Gastroesophageal sphincter (tissue), 3 donors: ENCODE results near the gene CMIP.

Experiments
- EP300 ChIP-seq: sonication (generic); formaldehyde crosslinking; IDR thresholded peaks from one replicate; pipeline ENCODE4 v1.6.1; 2017; ENCODE audit warnings: antibody characterized with exemption, mild to moderate bottlenecking
- TF ChIP-seq, protein P1 (sequence below), 4 experiments: fragments of 200-600 bp in 2 of 4; fragments of 450-650 bp in 2 of 4; sonication (generic) in 1 of 4; IDR thresholded peaks; one replicate each; pipeline ENCODE4 v1.5.1; 2017 to 2019; ENCODE audit warnings: antibody characterized with exemption in 4 of 4, mild to moderate bottlenecking in 2 of 4, moderate library complexity in 2 of 4

DNA sequence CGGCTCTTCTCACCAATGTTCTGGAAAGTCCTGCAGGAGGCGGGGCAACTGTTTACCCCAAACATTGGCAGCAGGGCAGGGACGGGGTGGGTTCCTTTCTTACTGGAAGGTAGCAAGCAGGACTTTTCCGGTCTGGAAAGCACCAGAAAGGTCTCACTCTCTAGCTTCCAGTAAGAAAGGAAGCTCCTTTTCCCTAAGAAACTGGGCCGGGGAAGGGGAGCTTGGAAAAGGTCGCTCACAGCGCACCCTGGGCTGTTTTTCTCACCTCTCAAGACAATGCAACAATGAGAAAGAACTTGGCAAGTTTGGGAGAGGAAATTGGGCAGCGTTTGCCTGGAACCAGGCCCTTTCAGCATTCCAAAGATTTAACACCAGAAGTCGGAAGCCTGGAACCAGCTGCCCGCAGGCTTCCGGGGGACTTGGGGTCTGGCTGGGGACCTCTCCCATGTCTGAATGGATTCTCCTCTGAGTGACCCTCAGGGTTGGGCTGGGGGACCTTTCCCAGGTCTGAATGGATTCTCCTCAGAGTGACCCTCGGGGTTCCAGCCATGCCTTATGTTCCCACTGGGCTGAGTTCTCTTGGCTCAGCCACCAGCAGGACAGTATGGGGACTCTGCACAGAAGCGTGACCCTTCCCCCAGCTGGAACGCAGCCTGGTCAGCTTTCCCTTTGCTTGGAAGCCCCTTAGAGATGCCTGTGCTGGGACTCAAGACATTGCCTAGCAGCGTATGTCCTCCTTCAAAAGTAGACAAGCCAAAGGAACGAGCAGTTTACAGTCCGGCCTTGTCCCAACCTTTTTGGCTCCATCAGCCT is 167.9 kb downstream of the CMIP start:
- TF ChIP-seq, protein P1, sequence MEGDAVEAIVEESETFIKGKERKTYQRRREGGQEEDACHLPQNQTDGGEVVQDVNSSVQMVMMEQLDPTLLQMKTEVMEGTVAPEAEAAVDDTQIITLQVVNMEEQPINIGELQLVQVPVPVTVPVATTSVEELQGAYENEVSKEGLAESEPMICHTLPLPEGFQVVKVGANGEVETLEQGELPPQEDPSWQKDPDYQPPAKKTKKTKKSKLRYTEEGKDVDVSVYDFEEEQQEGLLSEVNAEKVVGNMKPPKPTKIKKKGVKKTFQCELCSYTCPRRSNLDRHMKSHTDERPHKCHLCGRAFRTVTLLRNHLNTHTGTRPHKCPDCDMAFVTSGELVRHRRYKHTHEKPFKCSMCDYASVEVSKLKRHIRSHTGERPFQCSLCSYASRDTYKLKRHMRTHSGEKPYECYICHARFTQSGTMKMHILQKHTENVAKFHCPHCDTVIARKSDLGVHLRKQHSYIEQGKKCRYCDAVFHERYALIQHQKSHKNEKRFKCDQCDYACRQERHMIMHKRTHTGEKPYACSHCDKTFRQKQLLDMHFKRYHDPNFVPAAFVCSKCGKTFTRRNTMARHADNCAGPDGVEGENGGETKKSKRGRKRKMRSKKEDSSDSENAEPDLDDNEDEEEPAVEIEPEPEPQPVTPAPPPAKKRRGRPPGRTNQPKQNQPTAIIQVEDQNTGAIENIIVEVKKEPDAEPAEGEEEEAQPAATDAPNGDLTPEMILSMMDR (IDR thresholded peaks at IDR 0.05) = no peak
- no peak for TF ChIP-seq EP300
